ENCODE measurements around the gene CPNE2.

DNA sequence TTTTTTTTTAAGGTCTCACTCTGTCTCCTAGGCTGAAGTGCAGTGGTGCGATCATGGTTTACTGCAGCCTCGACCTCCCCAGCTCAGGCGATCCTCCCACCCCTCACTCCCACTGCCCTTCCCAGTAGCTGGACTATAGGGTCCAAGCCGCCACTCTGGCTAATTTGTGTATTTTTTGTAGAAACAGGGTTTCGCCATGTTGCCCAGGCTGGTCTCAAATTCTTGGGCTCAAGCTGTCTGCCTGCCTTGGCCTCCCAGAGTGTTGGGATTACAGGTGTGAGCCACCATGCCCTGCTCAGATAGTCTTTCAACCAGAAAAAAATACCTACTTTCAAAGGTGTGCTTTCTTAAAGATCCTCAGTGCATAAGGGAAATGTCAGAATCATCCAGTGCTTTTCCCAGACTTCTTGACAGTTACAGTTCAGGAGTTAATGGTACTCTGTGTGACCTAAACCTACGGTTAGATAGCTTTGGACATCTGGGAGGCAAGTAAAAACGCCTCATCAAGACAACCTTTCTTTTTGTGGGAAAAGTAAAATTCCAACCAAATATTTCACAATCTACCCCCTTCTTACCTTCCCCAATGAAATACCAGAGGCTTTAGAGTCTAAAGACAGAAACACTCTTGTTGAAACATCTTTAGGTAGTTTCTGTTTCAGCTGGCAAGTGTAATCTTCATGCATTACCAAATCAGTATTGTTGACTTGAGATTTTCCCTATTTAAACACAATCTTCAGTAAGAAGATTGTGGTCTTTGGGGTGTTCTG lies 100.5 kb downstream of the CPNE2 start:
- TF ChIP-seq, protein P1, sequence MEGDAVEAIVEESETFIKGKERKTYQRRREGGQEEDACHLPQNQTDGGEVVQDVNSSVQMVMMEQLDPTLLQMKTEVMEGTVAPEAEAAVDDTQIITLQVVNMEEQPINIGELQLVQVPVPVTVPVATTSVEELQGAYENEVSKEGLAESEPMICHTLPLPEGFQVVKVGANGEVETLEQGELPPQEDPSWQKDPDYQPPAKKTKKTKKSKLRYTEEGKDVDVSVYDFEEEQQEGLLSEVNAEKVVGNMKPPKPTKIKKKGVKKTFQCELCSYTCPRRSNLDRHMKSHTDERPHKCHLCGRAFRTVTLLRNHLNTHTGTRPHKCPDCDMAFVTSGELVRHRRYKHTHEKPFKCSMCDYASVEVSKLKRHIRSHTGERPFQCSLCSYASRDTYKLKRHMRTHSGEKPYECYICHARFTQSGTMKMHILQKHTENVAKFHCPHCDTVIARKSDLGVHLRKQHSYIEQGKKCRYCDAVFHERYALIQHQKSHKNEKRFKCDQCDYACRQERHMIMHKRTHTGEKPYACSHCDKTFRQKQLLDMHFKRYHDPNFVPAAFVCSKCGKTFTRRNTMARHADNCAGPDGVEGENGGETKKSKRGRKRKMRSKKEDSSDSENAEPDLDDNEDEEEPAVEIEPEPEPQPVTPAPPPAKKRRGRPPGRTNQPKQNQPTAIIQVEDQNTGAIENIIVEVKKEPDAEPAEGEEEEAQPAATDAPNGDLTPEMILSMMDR (IDR thresholded peaks at IDR 0.05) = no peak
- no peak for TF ChIP-seq POLR2A (IDR thresholded peaks at IDR 0.05)

Measured in lower leg skin (tissue), 3 donors.